MM.1S (cell line): ENCODE results near the gene OSBP2.

Experiments used
- DNase-seq: peaks from one replicate; pipeline ENCODE4 v3.0.0-alpha.2; 2015
- H2AFZ ChIP-seq: fragments of 300-600 bp; sonication (generic); 2 replicates; pipeline ENCODE4 v1.6.0; 2016; ENCODE audit warnings: antibody characterized with exemption, low read length
- H3F3A ChIP-seq: fragments of 300-600 bp; sonication (generic); 2 replicates; pipeline ENCODE4 v1.6.1; 2016; ENCODE audit warnings: mild to moderate bottlenecking, antibody characterized with exemption, low read length, moderate library complexity, mixed read lengths; ENCODE audit not compliant: insufficient read depth
- H3K27ac ChIP-seq: fragments of 300-600 bp; sonication (generic); 2 replicates; pipeline ENCODE4 v1.5.1; 2016; ENCODE audit warnings: mild to moderate bottlenecking, low read length
- H3K27me3 ChIP-seq: fragments of 300-600 bp; sonication (generic); replicated peaks from 2 replicates; pipeline ENCODE4 v1.6.0; 2016; ENCODE audit warnings: low read length; ENCODE audit not compliant: insufficient read depth
- H3K36me3 ChIP-seq: fragments of 300-600 bp; sonication (generic); replicated peaks from 2 replicates; pipeline ENCODE4 v1.6.1; 2016; ENCODE audit warnings: mild to moderate bottlenecking, low read length, mixed read lengths; ENCODE audit not compliant: insufficient read depth
- H3K4me1 ChIP-seq: fragments of 300-600 bp; sonication (generic); 2 replicates; pipeline ENCODE4 v1.6.1; 2016; ENCODE audit warnings: low read length, mixed read lengths
- H3K4me2 ChIP-seq: fragments of 300-600 bp; sonication (generic); 2 replicates; pipeline ENCODE4 v1.6.0; 2016; ENCODE audit warnings: low read depth, low read length
- H3K4me3 ChIP-seq: fragments of 300-600 bp; sonication (generic); 2 replicates; pipeline ENCODE4 v1.5.1; 2016; ENCODE audit warnings: low read length, mixed read lengths
- H3K79me2 ChIP-seq: fragments of 300-600 bp; sonication (generic); 2 replicates; pipeline ENCODE4 v1.6.1; 2016; ENCODE audit warnings: mixed run types, low read length, mixed read lengths
- H3K9ac ChIP-seq: fragments of 300-600 bp; sonication (generic); 2 replicates; pipeline ENCODE4 v1.6.1; 2016; ENCODE audit warnings: low read length, mixed read lengths
- H3K9me2 ChIP-seq: fragments of 300-600 bp; sonication (generic); replicated peaks from 2 replicates; pipeline ENCODE4 v1.6.1; 2016; ENCODE audit warnings: mild to moderate bottlenecking, low read length, mixed read lengths; ENCODE audit not compliant: insufficient read depth
- H3K9me3 ChIP-seq: fragments of 300-600 bp; sonication (generic); replicated peaks from 2 replicates; pipeline ENCODE4 v1.6.1; 2016; ENCODE audit warnings: mild to moderate bottlenecking, low read length, mixed read lengths; ENCODE audit not compliant: insufficient read depth
- H4K20me1 ChIP-seq: fragments of 300-600 bp; sonication (generic); 2 replicates; pipeline ENCODE4 v1.6.1; 2016; ENCODE audit warnings: mild to moderate bottlenecking, low read length, moderate library complexity, mixed read lengths; ENCODE audit not compliant: insufficient read depth
- EZH2 ChIP-seq: fragments of 300-600 bp; sonication (generic); optimal IDR thresholded peaks from 2 replicates; pipeline ENCODE3; 2017; ENCODE audit warnings: low read depth, mild to moderate bottlenecking, antibody characterized with exemption, low read length, mixed read lengths
- EZH2phosphoT487 ChIP-seq: fragments of 300-600 bp; sonication (generic); IDR thresholded peaks from 2 replicates; pipeline ENCODE4 v1.6.1; 2018; ENCODE audit warnings: antibody characterized with exemption, low read length
- TF ChIP-seq, protein P1 (sequence below): fragments of 300-600 bp; sonication (generic); IDR thresholded peaks from 2 replicates; pipeline ENCODE4 v1.5.1; 2016; ENCODE audit warnings: antibody characterized with exemption, low read length, mixed read lengths

Gene OSBP2

DNA sequence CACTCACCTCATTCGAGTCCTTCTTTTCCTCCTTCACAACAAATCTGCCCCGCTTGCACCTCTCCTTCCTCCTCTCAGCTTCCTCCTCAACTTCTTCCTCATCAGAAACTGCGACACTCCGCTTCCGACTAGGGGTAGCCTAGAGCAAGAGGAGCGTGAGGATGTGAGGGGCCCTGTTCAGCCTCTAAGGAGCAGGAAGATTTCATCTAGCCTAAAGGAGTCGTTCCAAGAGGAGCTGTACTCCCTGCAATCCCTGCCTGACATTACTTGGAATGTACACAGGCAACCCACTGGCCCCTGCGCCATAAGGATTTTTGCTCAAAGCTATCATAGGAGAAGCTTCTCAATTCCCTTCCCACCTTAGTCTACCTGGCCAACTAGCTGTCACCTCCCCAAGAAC lies 239.4 kb downstream of the OSBP2 start:
- H4K20me1 ChIP-seq = no peaks in the 10 kb centered on the region
- DNase-seq = no peak
- no peaks in the 10 kb centered on the region for H3K9me3 ChIP-seq
- no peaks in the 10 kb centered on the region for H3K4me1 ChIP-seq
- TF ChIP-seq EZH2 (no peak), EZH2phosphoT487 (no peak)
- TF ChIP-seq, protein P1, sequence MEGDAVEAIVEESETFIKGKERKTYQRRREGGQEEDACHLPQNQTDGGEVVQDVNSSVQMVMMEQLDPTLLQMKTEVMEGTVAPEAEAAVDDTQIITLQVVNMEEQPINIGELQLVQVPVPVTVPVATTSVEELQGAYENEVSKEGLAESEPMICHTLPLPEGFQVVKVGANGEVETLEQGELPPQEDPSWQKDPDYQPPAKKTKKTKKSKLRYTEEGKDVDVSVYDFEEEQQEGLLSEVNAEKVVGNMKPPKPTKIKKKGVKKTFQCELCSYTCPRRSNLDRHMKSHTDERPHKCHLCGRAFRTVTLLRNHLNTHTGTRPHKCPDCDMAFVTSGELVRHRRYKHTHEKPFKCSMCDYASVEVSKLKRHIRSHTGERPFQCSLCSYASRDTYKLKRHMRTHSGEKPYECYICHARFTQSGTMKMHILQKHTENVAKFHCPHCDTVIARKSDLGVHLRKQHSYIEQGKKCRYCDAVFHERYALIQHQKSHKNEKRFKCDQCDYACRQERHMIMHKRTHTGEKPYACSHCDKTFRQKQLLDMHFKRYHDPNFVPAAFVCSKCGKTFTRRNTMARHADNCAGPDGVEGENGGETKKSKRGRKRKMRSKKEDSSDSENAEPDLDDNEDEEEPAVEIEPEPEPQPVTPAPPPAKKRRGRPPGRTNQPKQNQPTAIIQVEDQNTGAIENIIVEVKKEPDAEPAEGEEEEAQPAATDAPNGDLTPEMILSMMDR = no peak
- no peaks in the 10 kb centered on the region for H3K9me2 ChIP-seq
- H3K36me3 ChIP-seq = no peaks in the 10 kb centered on the region; the same call in 1 of the 2 replicates
- no peaks in the 10 kb centered on the region for H3F3A ChIP-seq
- no peaks in the 10 kb centered on the region for H3K79me2 ChIP-seq
- H3K4me2 ChIP-seq = no peak overlapping the region
- H3K27me3 ChIP-seq = no peaks in the 10 kb centered on the region
- no peak overlapping the region for H3K4me3 ChIP-seq
- H3K27ac ChIP-seq = no peak overlapping the region
- H3K9ac ChIP-seq = no peak overlapping the region
- no peak overlapping the region for H2AFZ ChIP-seq

DNA sequence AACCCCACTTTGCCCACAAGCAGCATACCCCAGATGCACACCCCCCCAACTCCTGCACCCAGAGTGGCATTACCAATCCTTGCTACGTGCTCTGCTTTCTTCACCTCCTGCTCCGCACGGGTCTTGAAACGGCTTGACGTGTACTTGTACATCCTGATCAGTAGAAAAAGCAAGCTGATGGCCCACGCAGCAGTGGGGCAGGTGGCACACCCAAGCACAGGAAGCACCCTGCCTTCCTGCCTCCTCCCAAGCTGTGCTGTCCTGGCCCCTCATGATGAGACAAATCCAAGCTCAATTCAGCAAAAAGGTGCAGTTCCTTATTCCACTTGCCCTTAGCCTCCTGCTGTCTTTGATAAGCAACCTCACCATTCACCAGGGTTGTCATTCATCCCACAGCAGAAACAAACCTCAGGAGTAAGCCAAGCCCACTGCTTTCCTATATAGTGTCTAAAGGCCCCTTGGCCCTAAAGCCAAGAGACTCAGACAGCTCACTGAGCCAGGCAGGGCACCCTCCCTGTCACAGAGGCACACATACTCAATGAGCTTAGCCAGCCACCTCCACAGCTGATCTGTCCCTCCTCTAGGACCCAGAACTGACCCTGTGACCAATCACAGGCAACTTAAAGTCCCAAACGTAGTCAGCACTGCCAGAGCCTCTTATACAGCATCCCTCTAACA lies 246.2 kb downstream of the OSBP2 start:
- Histone ChIP-seq H3K4me3 (no peak overlapping the region), H3K4me2 (no peak overlapping the region), H3K27ac (no peak overlapping the region), H3K9me3 (no peaks in the 10 kb centered on the region), H3K79me2 (no peaks in the 10 kb centered on the region), H2AFZ (no peak overlapping the region), H3K9ac (no peak overlapping the region), H3K9me2 (no peaks in the 10 kb centered on the region), H3K36me3 (no peaks in the 10 kb centered on the region; the same call in 1 of the 2 replicates), H3F3A (no peaks in the 10 kb centered on the region), H4K20me1 (no peaks in the 10 kb centered on the region), H3K27me3 (no peaks in the 10 kb centered on the region), H3K4me1 (no peaks in the 10 kb centered on the region)
- TF ChIP-seq EZH2phosphoT487 = no peak
- TF ChIP-seq EZH2 = no peak
- TF ChIP-seq, protein P1 = no peak
- DNase-seq = no peak

DNA sequence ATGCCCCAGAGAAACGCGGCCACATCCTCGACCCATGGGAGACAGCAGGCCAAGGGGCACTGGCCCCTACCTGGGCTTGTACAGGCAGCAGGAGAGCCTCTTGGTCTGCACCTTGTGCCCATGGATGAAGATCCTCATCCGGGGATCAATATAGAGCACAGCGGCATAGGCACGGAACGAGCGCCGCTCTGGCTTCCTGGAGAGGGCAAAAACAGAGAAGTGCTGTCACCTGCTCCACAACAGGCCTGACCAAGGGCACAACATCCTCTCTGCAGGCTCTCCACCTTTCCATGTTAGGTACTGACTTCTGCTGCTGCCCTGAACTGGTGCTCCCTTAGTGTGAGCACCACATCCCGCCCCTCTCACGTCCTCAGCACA lies 246.7 kb downstream of the OSBP2 start:
- H3K9me2 ChIP-seq = no peaks in the 10 kb centered on the region

More for the DNA sequence above, 246.7 kb downstream of the OSBP2 start:
- Histone ChIP-seq H3K36me3 (no peaks in the 10 kb centered on the region; the same call in 1 of the 2 replicates), H3K27ac (no peak overlapping the region), H3K79me2 (no peaks in the 10 kb centered on the region), H2AFZ (no peak overlapping the region), H3K27me3 (no peaks in the 10 kb centered on the region), H3K4me2 (no peak overlapping the region), H3K9me3 (no peaks in the 10 kb centered on the region), H3K9ac (no peak overlapping the region), H3K4me3 (no peak overlapping the region), H3F3A (no peaks in the 10 kb centered on the region), H4K20me1 (no peaks in the 10 kb centered on the region), H3K4me1 (no peaks in the 10 kb centered on the region)
- TF ChIP-seq EZH2phosphoT487 (no peak), EZH2 (no peak)
- TF ChIP-seq, protein P1 = no peak
- DNase-seq = no peak
